Cardiac muscle cell (in vitro differentiated cells and primary cell): ENCODE measurements around the gene INPP5A. TPM values are rescaled to one million over a fixed set of nuclear protein-coding genes. Genes with fewer than 3 reads are reported as not detected.

Experiments
- DNase-seq, 2 donors: peaks; one replicate each; pipeline versions ENCODE4 v3.0.0 to v3.0.0-alpha.2; 2010 to 2017; ENCODE audit warnings: low read depth in 1 of 2, low spot score in 1 of 2
- H3K27ac ChIP-seq: fragments of 200-600 bp; sonication (generic); 2 replicates; pipeline ENCODE4 v1.5.1; 2016
- H3K27me3 ChIP-seq: fragments of 200-600 bp; sonication (generic); 2 replicates; pipeline ENCODE4 v1.6.0; 2016; ENCODE audit warnings: control low read depth
- H3K36me3 ChIP-seq: fragments of 200-600 bp; sonication (generic); 2 replicates; pipeline ENCODE4 v1.5.1; 2016; ENCODE audit warnings: control low read depth
- H3K4me1 ChIP-seq: fragments of 200-600 bp; sonication (generic); 2 replicates; pipeline ENCODE4 v1.8.1; 2017; ENCODE audit warnings: low read depth, mild to moderate bottlenecking, mixed run types
- H3K4me3 ChIP-seq: fragments of 200-600 bp; sonication (generic); 2 replicates; pipeline ENCODE4 v1.5.1; 2016; ENCODE audit warnings: mild to moderate bottlenecking
- H3K9me3 ChIP-seq: fragments of 200-600 bp; sonication (generic); 2 replicates; pipeline ENCODE4 v1.5.1; 2017; ENCODE audit warnings: low read depth, mild to moderate bottlenecking, control low read depth
- polyA plus RNA-seq: library from polyadenylated mRNA; unstranded; fragments of >200 nt; fragmentation: Nextera tagmentation; extraction: Ambion mirVana; gene quantifications from 2 replicates; pipeline ENCODE4 v1.2.1, GENCODE V29; 2016
- total RNA-seq: library from RNA; depleted of rRNA; stranded (reverse); fragments of >200 nt; gene quantifications from 2 replicates; pipeline ENCODE4 v1.2.3, GENCODE V29; 2016
- TF ChIP-seq, protein P1 (sequence below): IDR thresholded peaks from 2 replicates; pipeline ENCODE4 v1.5.1; 2012; ENCODE audit warnings: low read depth, mild to moderate bottlenecking, low read length

Gene INPP5A
- total and polyA plus RNA-seq, 2 experiments from 2014 or later, result 87.0 to 90.4 TPM

- no peak for DNase-seq
Measured at GRCh38 chr10:132696728-132697577, 159.4 kb downstream of the INPP5A start.

DNA sequence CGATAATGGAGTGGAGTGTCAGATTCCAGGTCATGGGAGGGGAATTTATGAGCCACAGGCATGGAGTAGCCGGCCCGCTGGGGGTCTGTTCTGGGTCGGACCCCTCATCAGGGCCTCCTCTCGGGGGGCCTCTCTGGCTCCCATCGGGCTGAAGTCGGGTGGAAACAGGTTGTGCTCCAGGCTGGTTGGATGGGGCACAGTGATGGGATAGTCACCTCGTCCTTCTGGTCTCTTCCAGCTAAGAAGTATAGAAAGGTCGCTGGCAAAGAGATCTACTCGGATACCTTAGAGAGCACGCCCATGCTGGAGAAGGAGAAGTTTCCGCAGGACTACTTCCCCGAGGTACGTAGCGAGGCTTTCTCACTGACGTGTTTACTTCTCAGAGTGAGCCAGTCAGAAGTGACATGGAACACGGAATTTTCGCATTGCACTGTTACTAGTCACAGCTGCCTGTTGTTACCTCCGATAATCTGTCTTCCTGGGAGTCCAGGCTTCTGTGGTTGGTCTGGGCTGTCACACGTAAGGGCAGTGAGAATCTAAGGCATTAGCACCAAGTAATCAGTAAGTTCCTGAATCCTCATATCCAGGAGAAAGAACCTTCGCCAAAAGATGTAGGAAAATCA, 160.1 kb downstream of the INPP5A start:
- H3K27ac ChIP-seq, result no peak overlapping the region
- DNase-seq, result no peak
- no peaks in the 10 kb centered on the region for H3K27me3 ChIP-seq
- no peak overlapping the region for H3K4me3 ChIP-seq
- H3K9me3 ChIP-seq, result no peaks in the 10 kb centered on the region
- no peaks in the 10 kb centered on the region for H3K36me3 ChIP-seq
- TF ChIP-seq, protein P1, sequence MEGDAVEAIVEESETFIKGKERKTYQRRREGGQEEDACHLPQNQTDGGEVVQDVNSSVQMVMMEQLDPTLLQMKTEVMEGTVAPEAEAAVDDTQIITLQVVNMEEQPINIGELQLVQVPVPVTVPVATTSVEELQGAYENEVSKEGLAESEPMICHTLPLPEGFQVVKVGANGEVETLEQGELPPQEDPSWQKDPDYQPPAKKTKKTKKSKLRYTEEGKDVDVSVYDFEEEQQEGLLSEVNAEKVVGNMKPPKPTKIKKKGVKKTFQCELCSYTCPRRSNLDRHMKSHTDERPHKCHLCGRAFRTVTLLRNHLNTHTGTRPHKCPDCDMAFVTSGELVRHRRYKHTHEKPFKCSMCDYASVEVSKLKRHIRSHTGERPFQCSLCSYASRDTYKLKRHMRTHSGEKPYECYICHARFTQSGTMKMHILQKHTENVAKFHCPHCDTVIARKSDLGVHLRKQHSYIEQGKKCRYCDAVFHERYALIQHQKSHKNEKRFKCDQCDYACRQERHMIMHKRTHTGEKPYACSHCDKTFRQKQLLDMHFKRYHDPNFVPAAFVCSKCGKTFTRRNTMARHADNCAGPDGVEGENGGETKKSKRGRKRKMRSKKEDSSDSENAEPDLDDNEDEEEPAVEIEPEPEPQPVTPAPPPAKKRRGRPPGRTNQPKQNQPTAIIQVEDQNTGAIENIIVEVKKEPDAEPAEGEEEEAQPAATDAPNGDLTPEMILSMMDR, result no peak
- no peaks in the 10 kb centered on the region for H3K4me1 ChIP-seq

More at GRCh38 chr10:132696728-132697577, 159.4 kb downstream of the INPP5A start:
- Histone ChIP-seq H3K27ac (no peak overlapping the region), H3K27me3 (no peaks in the 10 kb centered on the region), H3K9me3 (no peaks in the 10 kb centered on the region), H3K4me1 (no peaks in the 10 kb centered on the region), H3K4me3 (no peak overlapping the region), H3K36me3 (no peaks in the 10 kb centered on the region)
- TF ChIP-seq, protein P1, result no peak

GRCh38 chr10:132698211-132698751, 160.7 kb downstream of the INPP5A start:
- no peak overlapping the region for H3K27ac ChIP-seq
- no peaks in the 10 kb centered on the region for H3K4me1 ChIP-seq
- H3K9me3 ChIP-seq, result no peaks in the 10 kb centered on the region
- no peaks in the 10 kb centered on the region for H3K36me3 ChIP-seq
- H3K4me3 ChIP-seq, result no peak overlapping the region
- TF ChIP-seq, protein P1, result no peak
- H3K27me3 ChIP-seq, result no peaks in the 10 kb centered on the region
- DNase-seq, result no peak

DNA sequence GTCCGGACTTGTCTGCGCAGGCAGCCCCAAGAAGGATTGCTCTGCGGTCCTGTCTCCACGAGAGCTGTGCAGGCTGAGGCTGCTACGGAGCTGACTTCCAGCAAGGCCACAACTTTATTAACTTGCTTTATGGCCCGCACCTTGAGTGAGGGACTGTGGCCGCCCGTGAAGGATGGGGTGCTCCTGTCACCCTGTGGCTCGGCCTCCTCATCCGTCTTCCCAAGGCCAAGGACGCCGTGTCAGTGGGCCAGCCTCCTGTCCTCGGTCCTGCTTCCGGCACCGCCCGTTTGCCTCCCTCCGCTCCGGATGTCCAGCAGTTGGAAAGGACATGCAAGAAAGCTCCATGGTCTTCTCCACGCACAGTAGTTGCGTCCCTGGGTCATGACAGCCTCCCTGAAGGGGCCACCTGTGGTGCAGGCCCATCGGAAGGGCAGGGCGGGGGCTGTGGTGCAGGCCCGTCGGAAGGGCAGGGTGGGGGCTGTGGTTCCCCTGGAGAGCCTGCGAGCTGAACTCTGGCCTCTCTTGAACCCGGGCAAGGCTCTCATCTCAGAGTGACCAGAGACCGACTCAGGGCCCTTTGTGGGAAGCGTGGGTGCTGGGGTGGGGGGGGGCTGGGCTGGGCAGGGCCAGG, 161.3 kb downstream of the INPP5A start:
- Histone ChIP-seq H3K9me3 (no peaks in the 10 kb centered on the region), H3K27ac (no peak overlapping the region), H3K27me3 (no peaks in the 10 kb centered on the region), H3K36me3 (no peaks in the 10 kb centered on the region), H3K4me3 (no peak overlapping the region), H3K4me1 (no peaks in the 10 kb centered on the region)
- no peak for DNase-seq
- TF ChIP-seq, protein P1, result no peak

GRCh38 chr10:132699411-132700155, 162.0 kb downstream of the INPP5A start:
- H3K9me3 ChIP-seq, result no peaks in the 10 kb centered on the region
- TF ChIP-seq, protein P1, result no peak
- H3K27ac ChIP-seq, result no peak overlapping the region
- H3K4me3 ChIP-seq, result no peak overlapping the region
- no peaks in the 10 kb centered on the region for H3K4me1 ChIP-seq
- no peak for DNase-seq
- no peaks in the 10 kb centered on the region for H3K36me3 ChIP-seq
- no peaks in the 10 kb centered on the region for H3K27me3 ChIP-seq
